OCI-LY7 (cell line): ENCODE results near the gene MCUB. TPM values are rescaled to one million over a fixed set of nuclear protein-coding genes. Genes with fewer than 3 reads are reported as not detected.

Experiments
- BruUV-seq: library from RNA; stranded (reverse); fragments of 400-500 nt; replicated peaks from 2 replicates; lab custom pipeline; 2021; lab: Mats Ljungman, UMichigan
- CTCF ChIA-PET: fragments of 300-600 bp; sonication (Branson Sonifier 250); formaldehyde crosslinking; loops from one replicate; lab custom pipeline; 2022; ENCODE audit warnings: antibody characterized with exemption; ENCODE audit not compliant: unreplicated experiment; lab: Charles Lee
- POLR2A ChIA-PET: fragments of 300-600 bp; sonication (Branson Sonifier 250); formaldehyde crosslinking; loops from one replicate; lab custom pipeline; 2022; ENCODE audit warnings: antibody characterized with exemption; lab: Charles Lee
- DNase-seq: peaks from one replicate; pipeline ENCODE4 v3.0.0-alpha.2; 2015; ENCODE audit warnings: low spot score
- H2AFZ ChIP-seq: fragments of 200-600 bp; sonication (generic), shearing (Covaris generic); 2 replicates; pipeline ENCODE4 v1.6.1; 2014; ENCODE audit warnings: mild to moderate bottlenecking, antibody characterized with exemption, low read length, moderate library complexity
- H3K27ac ChIP-seq: fragments of 200-600 bp; sonication (generic); 2 replicates; pipeline ENCODE4 v1.5.1; 2014; ENCODE audit warnings: mixed run types, low read depth, mild to moderate bottlenecking, moderate library complexity, low read length, inconsistent platforms; ENCODE audit not compliant: poor library complexity, severe bottlenecking
- H3K36me3 ChIP-seq: fragments of 200-600 bp; sonication (generic); 2 replicates; pipeline ENCODE4 v1.6.1; 2014; ENCODE audit warnings: mild to moderate bottlenecking, antibody characterized with exemption, low read length, moderate library complexity, mixed read lengths; ENCODE audit not compliant: insufficient read depth
- H3K4me1 ChIP-seq: fragments of 200-600 bp; sonication (generic); 2 replicates; pipeline ENCODE4 v1.5.1; 2014; ENCODE audit warnings: mild to moderate bottlenecking, low read length; ENCODE audit not compliant: insufficient read depth, poor library complexity, severe bottlenecking
- H3K4me2 ChIP-seq: fragments of 200-600 bp; sonication (generic); 2 replicates; pipeline ENCODE4 v1.6.1; 2014; ENCODE audit warnings: mild to moderate bottlenecking, low read length
- H3K4me3 ChIP-seq: fragments of 200-600 bp; sonication (generic); 2 replicates; pipeline ENCODE4 v1.5.1; 2014; ENCODE audit warnings: mild to moderate bottlenecking, low read depth, low read length; ENCODE audit not compliant: poor library complexity, severe bottlenecking
- H3K79me2 ChIP-seq: fragments of 200-600 bp; sonication (generic); 2 replicates; pipeline ENCODE4 v1.6.1; 2016; ENCODE audit warnings: low read depth, mild to moderate bottlenecking, low read length, moderate library complexity, mixed read lengths; ENCODE audit not compliant: insufficient read depth
- H3K9me2 ChIP-seq: fragments of 200-600 bp; sonication (generic); 2 replicates; pipeline ENCODE4 v1.6.1; 2016; ENCODE audit warnings: mild to moderate bottlenecking, low read length, mixed read lengths; ENCODE audit not compliant: insufficient read depth
- H3K9me3 ChIP-seq: fragments of 200-600 bp; sonication (generic); 2 replicates; pipeline ENCODE4 v1.6.1; 2014; ENCODE audit warnings: mild to moderate bottlenecking, mixed run types, low read length, mixed read lengths
- H4K20me1 ChIP-seq: fragments of 200-600 bp; sonication (generic); 2 replicates; pipeline ENCODE4 v1.6.1; 2014; ENCODE audit warnings: mild to moderate bottlenecking, antibody characterized with exemption, low read length, moderate library complexity, mixed read lengths; ENCODE audit not compliant: insufficient read depth
- EZH2phosphoT487 ChIP-seq: fragments of 200-600 bp; sonication (generic); IDR thresholded peaks from 2 replicates; pipeline ENCODE4 v1.6.1; 2018; ENCODE audit warnings: low read depth, borderline replicate concordance, mild to moderate bottlenecking, mixed run types, antibody characterized with exemption, low read length, moderate library complexity, mixed read lengths
- intact Hi-C: fragments of 100-400 bp; cut with micrococcal nuclease; formaldehyde crosslinking; loops from one replicate; pipeline ENCODE4 v1.10.0; 2022; ENCODE audit not compliant: unreplicated experiment
- total RNA-seq, 2 experiments: library from RNA; depleted of rRNA in 1 of 2; stranded (reverse); fragments of >200 nt in 1 of 2; shearing (Covaris generic) in 1 of 2; gene quantifications; 2 replicates each; pipeline ENCODE4 v1.2.3, GENCODE V29; 2014 to 2022
- TF ChIP-seq, protein P1 (sequence below): fragments of 200-600 bp; sonication (generic); conservative IDR thresholded peaks from 2 replicates; pipeline ENCODE4 v1.5.1; 2014; ENCODE audit warnings: mild to moderate bottlenecking, antibody characterized with exemption, low read length, moderate library complexity, mixed read lengths

Gene MCUB
- total RNA-seq, 2 experiments from 2014 or later, result 40.3 to 64.4 TPM

DNA sequence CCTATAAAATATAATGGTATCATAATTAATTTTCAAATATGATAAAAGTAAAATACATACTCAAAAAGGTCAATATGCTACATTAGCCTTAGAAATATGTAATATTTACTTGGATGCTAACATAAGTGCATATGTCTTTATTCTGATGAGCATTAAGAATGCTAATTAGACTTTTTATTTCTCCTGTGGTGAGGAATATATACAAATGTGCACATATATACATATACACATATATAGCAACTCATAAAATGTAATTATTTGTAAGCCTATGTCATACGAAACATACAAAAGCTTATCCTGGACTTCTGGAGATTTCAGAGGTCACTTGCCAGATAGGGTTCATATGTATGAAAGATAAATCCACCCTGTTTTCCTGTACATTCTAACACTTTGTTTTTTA lies 158.7 kb downstream of the MCUB start:
- Histone ChIP-seq H3K79me2 (peaks cover 5% of the 10 kb centered on the region; the same call in 1 of the 2 replicates), H3K4me1 (peaks cover 12% of the 10 kb centered on the region), H3K4me2 (no peak overlapping the region), H2AFZ (no peak overlapping the region), H4K20me1 (no peaks in the 10 kb centered on the region), H3K9me2 (no peaks in the 10 kb centered on the region), H3K4me3 (no peak overlapping the region), H3K36me3 (peaks cover 46% of the 10 kb centered on the region), H3K27ac (no peak overlapping the region), H3K9me3 (peaks cover 3% of the 10 kb centered on the region; the same call in 1 of the 2 replicates)
- intact Hi-C loops, result no loop called here
- ChIA-PET CTCF (no interaction called here), POLR2A (no interaction called here)
- no peak for DNase-seq
- TF ChIP-seq EZH2phosphoT487, result no peak
- TF ChIP-seq, protein P1, sequence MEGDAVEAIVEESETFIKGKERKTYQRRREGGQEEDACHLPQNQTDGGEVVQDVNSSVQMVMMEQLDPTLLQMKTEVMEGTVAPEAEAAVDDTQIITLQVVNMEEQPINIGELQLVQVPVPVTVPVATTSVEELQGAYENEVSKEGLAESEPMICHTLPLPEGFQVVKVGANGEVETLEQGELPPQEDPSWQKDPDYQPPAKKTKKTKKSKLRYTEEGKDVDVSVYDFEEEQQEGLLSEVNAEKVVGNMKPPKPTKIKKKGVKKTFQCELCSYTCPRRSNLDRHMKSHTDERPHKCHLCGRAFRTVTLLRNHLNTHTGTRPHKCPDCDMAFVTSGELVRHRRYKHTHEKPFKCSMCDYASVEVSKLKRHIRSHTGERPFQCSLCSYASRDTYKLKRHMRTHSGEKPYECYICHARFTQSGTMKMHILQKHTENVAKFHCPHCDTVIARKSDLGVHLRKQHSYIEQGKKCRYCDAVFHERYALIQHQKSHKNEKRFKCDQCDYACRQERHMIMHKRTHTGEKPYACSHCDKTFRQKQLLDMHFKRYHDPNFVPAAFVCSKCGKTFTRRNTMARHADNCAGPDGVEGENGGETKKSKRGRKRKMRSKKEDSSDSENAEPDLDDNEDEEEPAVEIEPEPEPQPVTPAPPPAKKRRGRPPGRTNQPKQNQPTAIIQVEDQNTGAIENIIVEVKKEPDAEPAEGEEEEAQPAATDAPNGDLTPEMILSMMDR, result no peak
- no TSS peak for BruUV-seq

DNA sequence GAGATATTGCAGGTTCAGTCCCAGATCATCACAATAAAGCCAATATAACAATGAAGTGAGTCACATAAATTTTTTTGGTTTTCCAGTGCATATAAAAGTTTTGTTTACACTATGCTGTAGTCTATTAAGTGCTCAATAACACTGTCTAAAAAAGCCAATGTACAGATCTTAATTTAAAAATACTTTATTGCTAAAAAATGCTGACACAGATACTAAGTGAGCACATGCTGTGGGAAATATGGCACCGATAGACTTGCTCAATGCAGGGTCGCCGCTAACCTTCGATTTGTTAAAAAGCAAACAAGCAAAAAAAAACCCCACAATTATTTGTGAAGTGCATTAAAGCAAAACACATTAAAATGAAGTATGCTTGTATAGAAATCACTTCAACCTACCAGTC lies 159.6 kb downstream of the MCUB start:
- peaks cover 13% of the 10 kb centered on the region for H3K4me1 ChIP-seq
- CTCF ChIA-PET, result no interaction called here
- no peak for DNase-seq
- no peak overlapping the region for H3K4me3 ChIP-seq
- peaks cover 38% of the 10 kb centered on the region for H3K36me3 ChIP-seq
- BruUV-seq, result no TSS peak
- H3K4me2 ChIP-seq, result no peak overlapping the region
- H3K9me3 ChIP-seq, result peaks cover 3% of the 10 kb centered on the region; the same call in 1 of the 2 replicates
- H3K9me2 ChIP-seq, result no peaks in the 10 kb centered on the region
- peaks cover 5% of the 10 kb centered on the region; the same call in 1 of the 2 replicates for H3K79me2 ChIP-seq
- no peak for TF ChIP-seq EZH2phosphoT487
- TF ChIP-seq, protein P1, result no peak
- H2AFZ ChIP-seq, result no peak overlapping the region
- POLR2A ChIA-PET, result no interaction called here
- intact Hi-C loops, result no loop called here
- H4K20me1 ChIP-seq, result no peaks in the 10 kb centered on the region
- no peak overlapping the region for H3K27ac ChIP-seq

DNA sequence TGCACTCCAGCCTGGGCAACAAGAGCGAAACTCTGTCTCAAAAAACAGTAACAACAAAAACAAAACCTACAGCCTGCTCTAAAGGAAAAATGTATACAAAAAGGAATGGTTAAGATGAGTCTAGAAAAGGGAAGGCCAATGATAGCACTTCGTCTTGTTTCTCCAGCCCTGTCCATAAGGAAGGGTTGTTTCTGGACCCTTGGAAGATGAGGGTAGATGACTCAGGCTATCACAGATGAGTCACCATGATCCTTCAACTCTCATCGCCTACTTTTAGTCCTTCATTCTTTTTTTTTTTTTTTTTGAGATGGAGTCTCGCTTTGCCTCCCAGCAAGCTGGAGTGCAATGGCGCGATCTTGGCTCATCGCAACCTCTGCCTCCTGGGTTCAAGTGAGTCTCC lies 161.0 kb downstream of the MCUB start:
- H3K9me3 ChIP-seq, result peaks cover 3% of the 10 kb centered on the region; the same call in 1 of the 2 replicates
- intact Hi-C loops, result no loop called here
- peaks cover 38% of the 10 kb centered on the region for H3K36me3 ChIP-seq
- peaks cover 13% of the 10 kb centered on the region for H3K4me1 ChIP-seq
- no peak overlapping the region for H3K4me3 ChIP-seq
- CTCF ChIA-PET, result no interaction called here
- no peak overlapping the region for H2AFZ ChIP-seq
- no peak overlapping the region for H3K27ac ChIP-seq
- TF ChIP-seq, protein P1, result no peak
- no peak for TF ChIP-seq EZH2phosphoT487
- BruUV-seq, result no TSS peak
- no peak overlapping the region for H3K4me2 ChIP-seq
- no peaks in the 10 kb centered on the region for H3K9me2 ChIP-seq
- POLR2A ChIA-PET, result interaction anchor here (0.7 kb wide), 1 partner anchor 1329 kb away, joined by 4 read pairs; no protein-coding TSS in a partner anchor
- peaks cover 5% of the 10 kb centered on the region; the same call in 1 of the 2 replicates for H3K79me2 ChIP-seq
- DNase-seq, result no peak
- no peaks in the 10 kb centered on the region for H4K20me1 ChIP-seq
